C4-2B (cell line): ENCODE measurements around the gene ISL2.

Experiments
- ZFX ChIP-seq: fragments of 450-650 bp; IDR thresholded peaks from 2 replicates; pipeline ENCODE4 v1.6.1; 2017
- TF ChIP-seq, protein P1 (sequence below): fragments of 450-650 bp; conservative IDR thresholded peaks from 2 replicates; pipeline ENCODE4 v1.5.1; 2017; ENCODE audit warnings: mild to moderate bottlenecking

DNA sequence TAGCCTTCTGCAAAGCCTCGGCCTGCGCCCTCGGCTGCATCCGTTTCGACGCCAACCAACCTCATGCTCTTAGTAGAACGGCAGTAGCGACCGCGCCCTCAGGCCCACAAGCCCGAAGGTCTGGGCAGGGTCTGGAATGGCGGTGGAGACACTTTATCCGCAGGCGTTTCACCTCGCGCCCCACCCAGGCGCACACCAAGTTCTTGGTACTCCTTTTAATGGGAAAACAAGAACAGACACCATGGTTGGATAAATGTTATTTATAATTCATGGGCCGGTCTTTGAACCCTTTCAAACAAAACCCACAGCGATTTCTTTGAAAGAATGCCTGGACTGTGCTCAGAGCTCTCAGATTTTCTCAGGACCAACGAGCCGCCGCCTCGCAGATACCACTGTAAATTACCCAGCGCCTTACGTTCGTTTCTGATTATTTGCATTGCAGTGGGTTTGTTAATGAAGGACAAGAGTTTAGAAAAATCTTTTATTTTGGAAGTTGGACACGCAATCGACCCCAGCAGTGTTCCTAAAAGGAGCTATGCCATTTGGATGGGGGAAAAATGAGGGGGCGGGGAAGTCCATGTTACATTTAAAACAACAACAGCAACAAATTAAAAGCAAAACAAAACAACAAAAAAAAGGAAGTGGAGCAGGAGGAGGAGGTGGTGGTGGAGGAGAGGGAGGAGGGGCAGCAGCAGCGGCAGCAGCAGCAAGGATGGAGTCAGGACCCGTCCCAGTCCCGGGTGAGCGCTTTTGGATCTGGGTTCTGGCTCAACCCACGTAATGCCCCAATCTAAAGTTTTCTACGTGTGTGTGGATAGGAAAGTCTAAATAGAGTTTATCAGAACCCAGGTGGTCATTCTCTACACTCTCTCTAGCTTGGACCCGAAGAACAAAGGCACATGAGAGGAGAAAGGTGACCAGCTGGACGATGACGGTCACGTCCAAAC is 993 bp upstream of the ISL2 start:
- TF ChIP-seq, protein P1, sequence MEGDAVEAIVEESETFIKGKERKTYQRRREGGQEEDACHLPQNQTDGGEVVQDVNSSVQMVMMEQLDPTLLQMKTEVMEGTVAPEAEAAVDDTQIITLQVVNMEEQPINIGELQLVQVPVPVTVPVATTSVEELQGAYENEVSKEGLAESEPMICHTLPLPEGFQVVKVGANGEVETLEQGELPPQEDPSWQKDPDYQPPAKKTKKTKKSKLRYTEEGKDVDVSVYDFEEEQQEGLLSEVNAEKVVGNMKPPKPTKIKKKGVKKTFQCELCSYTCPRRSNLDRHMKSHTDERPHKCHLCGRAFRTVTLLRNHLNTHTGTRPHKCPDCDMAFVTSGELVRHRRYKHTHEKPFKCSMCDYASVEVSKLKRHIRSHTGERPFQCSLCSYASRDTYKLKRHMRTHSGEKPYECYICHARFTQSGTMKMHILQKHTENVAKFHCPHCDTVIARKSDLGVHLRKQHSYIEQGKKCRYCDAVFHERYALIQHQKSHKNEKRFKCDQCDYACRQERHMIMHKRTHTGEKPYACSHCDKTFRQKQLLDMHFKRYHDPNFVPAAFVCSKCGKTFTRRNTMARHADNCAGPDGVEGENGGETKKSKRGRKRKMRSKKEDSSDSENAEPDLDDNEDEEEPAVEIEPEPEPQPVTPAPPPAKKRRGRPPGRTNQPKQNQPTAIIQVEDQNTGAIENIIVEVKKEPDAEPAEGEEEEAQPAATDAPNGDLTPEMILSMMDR: no peak
- no peak for TF ChIP-seq ZFX
